GM21619 (cell line): ENCODE results near the gene INHBE.
A peak's percentile ranks its signal among the peaks of the same experiment; 100 is the strongest.
"Not testable (repeated sequence)": the region's sequence is repeated elsewhere in the genome, so short reads cannot be mapped to it uniquely, and the experiment has no call there.

Source experiments
- ATAC-seq: cut with Tn5 transposase; IDR thresholded peaks from one replicate; pipeline ENCODE4 v1.9.1; 2021; ENCODE audit not compliant: unreplicated experiment

Gene INHBE

DNA sequence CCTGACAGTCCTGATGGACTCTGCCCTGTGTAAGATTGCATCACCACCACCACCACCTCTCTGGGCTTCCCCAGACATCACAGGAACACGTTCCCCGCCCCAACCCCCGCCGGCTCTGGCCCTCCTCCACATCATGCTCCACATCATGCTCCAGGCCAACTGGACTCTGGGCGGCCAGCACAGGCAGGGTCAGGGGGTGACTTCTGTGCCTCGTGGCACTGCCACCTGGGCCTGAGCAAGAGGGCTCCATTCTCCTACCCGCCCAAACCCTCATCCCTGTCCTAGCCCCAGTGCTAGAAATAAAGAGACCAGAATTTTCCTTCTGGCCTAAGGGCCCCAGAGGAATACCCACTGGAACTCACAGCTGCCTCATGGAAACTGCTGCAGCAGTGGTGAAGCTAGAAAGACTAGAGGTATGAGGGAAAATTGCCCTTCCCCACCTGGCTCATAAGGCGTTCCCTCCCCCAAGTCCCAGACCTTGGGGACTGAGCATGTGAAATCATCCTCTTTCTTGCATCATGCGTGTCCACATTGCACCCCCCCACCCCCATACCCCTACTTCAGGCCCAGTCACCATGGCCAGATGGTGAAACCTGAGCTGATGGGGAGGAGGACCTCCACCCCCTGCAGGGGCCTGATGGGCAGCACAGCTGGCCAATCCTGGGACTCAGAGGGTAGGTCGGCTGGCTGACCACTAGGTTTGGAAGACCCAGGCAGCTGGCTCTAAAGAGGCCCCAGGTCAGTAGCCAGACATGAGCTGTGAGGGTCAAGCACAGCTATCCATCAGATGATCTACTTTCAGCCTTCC lies at the start of gene INHBE:
INHBE (plus strand) TSS at position 742 of the 808 bp plus-strand sequence. CDS start 230 bp downstream, outside the sequence.
- no peak for ATAC-seq

DNA sequence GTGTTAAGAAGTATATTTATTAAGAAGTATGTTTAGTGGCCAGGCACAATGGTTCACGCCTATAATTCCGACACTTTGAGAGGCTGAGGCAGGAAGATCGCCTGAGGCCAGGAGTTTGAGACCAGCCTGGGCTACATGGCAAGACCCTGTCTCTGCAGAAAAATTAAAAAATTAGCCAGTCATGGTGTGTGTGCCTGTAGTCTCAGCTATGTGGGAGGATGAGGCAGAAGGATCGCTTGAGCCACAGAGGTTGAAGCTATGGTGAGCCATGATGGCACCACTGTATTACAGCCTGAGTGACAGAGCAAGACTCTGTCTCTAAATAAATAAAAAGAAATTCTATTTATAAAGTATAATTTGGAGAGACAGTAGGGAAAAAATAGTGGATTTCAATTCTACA lies 44.6 kb upstream of the INHBE start:
- no peak for ATAC-seq

DNA sequence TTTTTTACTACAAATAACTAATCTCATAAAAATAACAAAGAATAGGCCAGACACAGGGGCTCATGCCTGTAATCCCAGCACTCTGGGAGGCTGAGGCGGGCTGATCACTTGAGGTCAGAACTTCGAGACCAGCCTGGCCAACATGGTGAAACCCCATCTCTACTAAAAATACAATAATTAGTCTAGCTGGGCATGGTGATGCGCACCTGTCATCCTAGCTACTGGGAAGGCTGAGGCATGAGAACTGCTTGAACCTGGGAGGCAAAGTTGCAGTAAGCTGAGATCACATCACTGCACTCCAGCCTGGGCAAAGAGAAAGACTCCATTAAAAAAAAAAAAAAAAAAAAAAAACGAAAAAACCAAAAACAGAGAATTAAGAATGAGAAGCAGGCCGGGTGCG lies 40.9 kb upstream of the INHBE start:
- not testable (repeated sequence) for ATAC-seq

GRCh38 chr12:57415088-57415487 lies 40.0 kb upstream of the INHBE start:
- no peak for ATAC-seq

DNA sequence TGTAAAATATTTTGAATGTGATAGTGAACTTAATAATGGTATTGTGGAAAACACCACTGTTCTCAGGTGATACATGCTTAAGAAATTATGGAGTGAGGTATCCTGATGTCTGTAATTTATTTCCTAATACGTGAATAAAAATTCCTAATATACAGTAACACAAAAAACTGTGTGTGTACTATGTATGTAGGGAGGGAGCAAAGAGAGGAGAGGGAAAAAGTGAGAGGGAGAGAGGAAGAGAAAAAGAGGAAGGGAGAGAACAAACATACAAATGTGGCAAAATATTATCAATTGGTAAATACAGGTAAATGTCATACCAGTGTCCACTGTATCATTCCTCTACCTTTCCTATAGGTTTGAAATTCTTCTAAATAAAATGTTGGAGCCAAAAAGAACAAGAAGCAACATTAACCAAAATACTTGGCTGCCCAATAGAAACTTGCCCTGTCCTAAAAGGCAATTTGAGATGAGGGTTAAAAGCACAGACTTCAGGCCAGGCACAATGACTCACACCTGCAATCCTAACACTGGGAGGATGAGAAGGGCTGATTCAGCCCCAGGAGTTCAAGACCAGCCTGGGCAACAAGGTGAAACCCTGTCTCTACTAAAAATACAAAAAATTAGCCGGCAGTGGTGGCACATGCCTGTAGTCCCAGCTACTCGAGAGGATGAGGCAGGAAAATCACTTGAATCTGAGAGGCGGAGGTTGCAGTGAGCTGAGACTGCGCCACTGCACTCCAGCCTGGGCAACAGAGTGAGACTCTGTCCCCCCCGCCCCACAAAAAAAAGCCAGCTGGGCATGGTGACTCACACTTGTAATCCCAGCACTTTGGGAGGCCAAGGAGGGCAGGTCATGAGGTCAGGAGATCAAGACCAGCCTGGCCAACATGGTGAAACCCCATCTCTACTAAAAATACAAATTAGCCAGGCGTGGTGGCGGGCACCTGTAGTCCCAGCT lies 38.8 kb upstream of the INHBE start:
- ATAC-seq = no peak

DNA sequence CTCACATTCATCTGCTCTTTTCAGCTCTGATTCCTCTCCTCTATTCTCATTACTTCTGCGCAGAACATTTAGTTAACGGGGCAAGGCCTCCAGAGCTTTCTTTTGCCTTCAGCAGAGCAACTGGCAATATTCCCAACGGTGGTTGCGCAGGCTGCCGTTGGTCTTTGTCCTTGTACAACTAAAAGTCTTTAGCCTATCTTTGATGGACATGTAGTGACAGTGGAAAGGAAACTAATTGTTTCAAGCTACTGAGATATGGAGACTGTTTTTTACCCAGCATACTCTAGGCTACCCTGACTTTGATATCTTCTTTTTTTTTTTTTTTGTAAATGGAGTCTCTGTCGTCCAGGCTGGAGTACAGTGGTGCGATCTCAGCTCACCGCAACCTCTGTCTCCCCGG lies 36.9 kb upstream of the INHBE start:
- no peak for ATAC-seq

DNA sequence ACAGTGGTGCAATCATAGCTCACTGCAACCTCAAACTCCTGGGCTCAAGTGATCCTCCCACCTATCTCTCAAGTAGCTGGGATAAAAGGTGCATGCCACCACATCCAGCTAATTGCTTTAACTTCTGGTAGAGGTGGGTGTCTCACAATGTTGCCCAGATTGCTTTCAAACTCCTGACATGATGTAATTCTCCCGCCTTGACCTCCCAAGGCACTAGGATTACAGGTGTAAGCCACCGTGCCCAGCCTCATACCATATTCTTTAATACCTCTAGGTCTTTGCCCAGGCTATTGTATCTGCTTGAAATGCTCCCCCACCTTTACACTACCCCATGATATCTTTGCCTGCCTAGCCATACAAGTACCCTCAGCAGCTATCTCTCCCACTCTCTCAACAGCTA lies 35.6 kb upstream of the INHBE start:
- ATAC-seq = no peak

GRCh38 chr12:57420482-57420881 lies 34.6 kb upstream of the INHBE start:
- no peak for ATAC-seq

- ATAC-seq = not testable (repeated sequence)
Observed at GRCh38 chr12:57426948-57427347, 28.2 kb upstream of the INHBE start.

GRCh38 chr12:57428965-57429364 lies 26.1 kb upstream of the INHBE start:
- no peak for ATAC-seq

DNA sequence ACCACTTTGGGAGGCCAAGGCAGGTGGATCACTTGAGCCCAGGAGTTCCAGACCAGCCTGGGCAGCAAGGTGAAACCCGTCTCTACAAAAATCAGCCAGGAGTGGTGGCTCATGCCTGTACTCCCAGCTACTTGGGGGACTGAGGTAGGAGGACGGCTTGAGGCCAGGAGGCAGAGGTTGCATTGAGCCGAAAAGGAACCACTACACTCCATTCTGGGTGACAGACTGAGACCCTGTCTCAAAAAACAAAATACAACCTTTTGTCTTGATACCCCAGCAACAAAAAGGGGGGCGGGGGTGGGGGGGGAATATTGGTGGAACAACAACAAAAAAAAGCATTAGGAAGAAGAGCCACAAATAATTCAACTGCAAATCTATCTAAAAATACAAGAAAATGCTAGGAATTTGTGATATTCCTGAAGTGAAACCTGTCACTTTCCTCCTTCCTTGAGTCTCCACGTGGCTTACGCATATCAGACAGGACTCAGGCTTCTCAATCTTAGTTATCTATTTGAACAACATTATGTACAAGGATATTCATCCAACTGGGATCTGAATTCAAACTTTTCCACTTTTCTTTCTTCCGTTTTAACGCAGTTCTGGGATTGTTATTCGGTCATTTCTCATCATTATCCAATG lies 25.5 kb upstream of the INHBE start:
- no peak for ATAC-seq

DNA sequence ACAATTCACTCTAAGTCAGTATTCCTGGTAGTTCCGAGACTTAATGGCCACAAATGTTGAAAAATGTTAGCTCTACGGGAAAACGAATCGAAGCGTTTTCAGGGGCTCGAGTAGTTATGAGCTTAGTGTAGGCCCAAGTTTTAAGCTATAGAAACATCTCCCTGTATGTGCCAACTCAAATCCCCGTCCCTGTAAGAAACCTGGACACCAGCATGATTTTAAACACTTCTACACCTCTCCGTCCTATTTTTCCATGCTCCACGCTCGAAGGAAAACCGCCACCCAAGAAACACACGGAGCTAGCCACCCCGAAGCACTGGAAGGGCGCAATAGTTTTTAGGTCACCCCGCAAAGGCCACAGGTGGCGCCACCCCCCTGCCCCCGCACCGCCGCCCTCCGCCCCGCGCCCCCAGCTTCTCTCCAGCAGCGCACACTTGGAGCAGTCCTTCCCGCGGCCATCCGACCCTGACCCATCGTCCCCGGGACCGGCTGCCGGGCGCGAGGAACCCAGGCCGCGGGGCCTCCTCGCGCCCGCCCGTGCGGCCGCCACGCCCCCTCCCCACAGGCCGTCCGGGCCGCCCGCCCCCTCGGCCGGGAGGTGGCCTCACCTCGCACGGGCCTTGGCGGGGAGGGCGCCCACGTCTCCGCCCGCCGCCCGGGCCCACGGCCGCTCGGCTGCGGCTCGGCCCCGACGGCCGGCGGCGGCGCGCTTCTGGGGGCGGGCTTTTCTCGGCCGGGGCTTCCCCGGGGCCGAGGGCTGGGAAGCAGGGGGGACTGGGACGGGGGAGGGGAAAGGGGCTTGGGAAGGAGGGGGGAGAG lies 24.8 kb upstream of the INHBE start:
- ATAC-seq = peak; percentile 40

DNA sequence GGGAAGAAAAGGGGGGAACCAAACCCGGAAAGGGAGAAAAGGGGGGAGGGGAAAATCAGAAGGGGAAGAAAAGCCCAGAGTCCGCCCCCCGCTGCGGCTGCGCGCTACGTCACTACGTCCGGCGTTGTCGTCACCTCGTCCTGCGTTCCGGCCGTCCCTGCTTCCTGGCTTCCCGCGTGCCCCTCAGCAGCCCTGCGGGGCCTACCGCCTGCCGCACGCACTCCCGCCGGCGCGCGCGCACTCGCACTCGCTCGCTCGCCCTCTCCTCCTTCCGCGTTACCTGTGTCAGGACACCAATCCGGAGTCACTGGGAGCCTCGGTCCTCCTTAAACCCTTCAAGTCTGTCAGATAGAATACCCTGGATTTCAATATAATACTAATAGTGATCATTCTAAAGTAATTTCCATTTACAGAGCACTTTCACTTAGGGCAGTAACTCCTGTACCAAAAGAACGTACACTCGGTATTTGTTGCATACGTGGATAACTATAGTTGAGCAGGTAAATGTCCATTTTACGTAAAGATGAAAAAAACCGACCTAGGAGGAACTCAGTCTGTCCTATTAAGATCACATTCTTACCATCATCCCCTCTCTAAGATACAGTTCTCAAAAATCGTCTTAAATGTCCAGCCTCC lies 24.1 kb upstream of the INHBE start, which contains the start of gene R3HDM2:
R3HDM2 (minus strand) TSS at position 113 of the 636 bp plus-strand sequence. CDS start 120,615 bp downstream, outside the sequence.
- peak; percentile 96 for ATAC-seq

DNA sequence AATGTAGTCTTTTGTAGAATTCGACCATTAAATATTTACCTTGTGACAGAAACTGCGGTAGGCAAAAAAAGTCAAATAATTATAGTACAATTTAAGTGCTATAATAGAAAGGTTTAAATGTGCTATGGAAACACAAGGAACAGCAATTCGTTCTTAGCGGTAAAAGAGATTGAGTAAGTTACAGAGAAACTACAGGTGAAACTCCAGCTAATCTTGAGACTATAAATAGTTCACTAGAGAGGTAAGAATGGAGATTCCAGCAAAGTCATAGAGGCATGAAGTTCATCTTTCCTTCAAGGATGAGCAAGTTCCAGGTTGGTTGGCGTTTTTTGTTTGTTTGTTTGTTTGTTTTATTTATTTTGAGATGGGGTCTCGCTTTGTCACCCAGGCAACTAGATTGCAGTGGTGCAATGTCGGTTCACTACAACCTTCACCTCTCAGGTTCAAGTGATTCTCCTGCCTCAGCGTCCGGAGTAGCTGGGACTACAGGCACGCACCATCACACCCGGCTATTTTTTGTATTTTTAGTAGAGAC lies 23.4 kb upstream of the INHBE start:
- no peak for ATAC-seq

GRCh38 chr12:57433370-57433769 lies 21.7 kb upstream of the INHBE start:
- no peak for ATAC-seq

- no peak for ATAC-seq
Observed at GRCh38 chr12:57434517-57435223, 20.4 kb upstream of the INHBE start, which contains the start of gene INHBC. INHBC (plus strand) TSS chr12:57434784; CDS start chr12:57434887, 103 bp downstream.

DNA sequence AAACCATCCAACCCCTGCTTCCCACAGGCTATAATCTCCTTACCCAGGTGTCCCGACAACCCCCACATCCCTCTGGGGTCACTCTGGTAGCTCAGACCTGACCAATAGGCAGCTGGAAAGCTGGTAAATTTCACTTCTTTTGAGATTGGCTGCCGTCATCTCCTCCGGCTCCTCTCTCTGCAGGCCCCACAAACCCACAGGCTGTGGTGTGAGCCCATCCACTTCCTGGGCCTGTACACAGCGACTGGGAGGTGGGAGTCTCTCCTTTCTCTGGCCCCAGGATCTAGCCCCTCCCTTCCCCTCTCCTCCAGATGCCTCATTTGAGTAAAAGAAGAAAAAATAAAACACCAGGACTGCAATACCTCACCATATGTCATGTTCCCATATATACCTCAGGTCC lies 19.8 kb upstream of the INHBE start:
- no peak for ATAC-seq

- no peak for ATAC-seq
Observed at GRCh38 chr12:57438400-57438799, 16.7 kb upstream of the INHBE start.

DNA sequence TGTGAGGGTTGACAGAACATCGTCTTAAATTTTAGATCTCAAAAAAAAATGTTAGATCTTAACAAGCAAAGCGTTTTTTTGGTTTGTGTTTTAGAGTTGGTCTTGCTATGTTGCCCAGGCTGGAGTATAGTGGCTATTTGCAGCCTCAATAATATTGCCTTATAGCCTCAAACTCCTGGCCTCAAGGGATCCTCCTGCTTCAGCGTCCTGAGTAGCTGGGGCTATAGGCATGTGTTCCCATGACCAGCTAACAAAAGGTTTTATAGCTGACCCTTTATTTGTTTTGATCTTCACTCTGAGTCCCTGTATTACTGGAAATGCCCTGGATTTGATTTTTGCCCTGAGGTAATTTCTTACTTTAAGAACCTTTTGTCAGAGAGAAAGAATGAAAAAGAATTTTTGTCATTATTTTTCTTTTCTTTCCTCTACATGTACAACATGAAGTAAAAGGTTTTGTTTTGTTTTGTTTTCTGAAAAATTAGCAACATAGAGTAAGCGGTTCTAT lies 15.3 kb upstream of the INHBE start:
- ATAC-seq = no peak
